Articular chondrocyte of knee joint (primary cell): Measurements from ENCODE around the gene GPRC5D. TPM values are rescaled to one million over a fixed set of nuclear protein-coding genes. Genes with fewer than 3 reads are reported as not detected.

Source experiments
- small RNA-seq: library from RNA; depleted of rRNA; stranded (forward); fragments of <200 nt; gene quantifications from one replicate; pipeline ENCODE3, GENCODE V24; 2012
- total RNA-seq: library from RNA; depleted of rRNA; stranded (reverse); fragments of >200 nt; gene quantifications from 2 replicates; pipeline ENCODE4 v1.2.3, GENCODE V29; 2012

Gene GPRC5D
- not detected in 2 replicates for total RNA-seq

DNA sequence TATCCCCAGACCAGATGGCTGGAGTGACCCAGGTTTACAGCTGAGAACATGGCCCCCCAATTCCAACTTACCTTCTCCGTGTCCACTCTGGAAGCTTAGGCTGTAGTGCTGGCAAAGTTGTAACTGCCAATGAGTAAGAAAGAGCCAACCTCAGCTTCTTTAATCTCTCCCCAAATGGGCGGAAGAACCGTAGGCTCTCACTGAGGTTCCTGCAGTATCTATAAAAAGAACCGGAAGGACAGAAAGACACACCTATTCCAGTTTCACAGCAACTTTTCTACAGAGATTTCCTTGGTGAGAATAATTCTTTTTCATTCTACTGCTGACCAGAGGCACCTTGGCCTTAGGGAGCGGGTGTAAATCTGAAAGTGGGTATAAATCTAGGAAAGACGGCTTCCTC, at the start of gene GPRC5D:
GPRC5D (minus strand) TSS at position 135 of the 400 bp plus-strand sequence. CDS start 1,786 bp downstream, outside the sequence.

DNA sequence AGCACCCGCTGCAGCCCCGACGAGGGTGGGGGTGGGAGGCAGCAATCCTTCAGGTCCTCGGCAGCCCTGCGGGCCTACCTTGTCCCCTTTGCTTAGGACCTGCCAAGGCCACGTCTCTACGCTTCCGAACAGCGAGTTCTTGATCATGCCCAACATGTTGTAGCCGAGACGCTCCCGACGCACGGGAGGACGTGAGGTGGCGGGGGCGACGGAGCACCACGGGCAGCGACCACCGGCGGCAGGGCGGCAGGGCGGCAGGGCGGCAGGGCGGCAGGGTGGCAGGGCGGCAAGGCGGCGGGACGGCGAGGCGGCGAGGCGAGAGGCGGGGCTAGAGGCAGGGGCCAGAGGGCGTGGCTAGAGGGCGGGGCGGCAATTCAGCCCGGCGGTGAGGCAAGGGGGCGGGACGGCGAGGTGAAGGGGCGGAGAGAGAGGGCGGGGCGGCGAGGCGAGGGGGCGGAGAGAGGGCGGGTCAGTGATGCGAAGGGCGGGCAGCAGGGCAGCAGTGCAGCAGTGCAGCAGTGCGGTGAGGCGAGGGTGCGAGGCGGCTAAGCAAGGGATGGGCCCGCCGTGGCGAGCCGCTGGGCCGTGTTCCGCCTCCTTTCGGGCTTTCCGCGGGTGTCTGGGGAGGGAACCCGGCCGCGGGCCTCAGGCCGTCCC, 48.1 kb upstream of the GPRC5D start, which contains the start of gene HEBP1:
HEBP1 (minus strand) TSS at position 307 of the 657 bp plus-strand sequence; CDS start at position 156, 151 bp downstream.

DNA sequence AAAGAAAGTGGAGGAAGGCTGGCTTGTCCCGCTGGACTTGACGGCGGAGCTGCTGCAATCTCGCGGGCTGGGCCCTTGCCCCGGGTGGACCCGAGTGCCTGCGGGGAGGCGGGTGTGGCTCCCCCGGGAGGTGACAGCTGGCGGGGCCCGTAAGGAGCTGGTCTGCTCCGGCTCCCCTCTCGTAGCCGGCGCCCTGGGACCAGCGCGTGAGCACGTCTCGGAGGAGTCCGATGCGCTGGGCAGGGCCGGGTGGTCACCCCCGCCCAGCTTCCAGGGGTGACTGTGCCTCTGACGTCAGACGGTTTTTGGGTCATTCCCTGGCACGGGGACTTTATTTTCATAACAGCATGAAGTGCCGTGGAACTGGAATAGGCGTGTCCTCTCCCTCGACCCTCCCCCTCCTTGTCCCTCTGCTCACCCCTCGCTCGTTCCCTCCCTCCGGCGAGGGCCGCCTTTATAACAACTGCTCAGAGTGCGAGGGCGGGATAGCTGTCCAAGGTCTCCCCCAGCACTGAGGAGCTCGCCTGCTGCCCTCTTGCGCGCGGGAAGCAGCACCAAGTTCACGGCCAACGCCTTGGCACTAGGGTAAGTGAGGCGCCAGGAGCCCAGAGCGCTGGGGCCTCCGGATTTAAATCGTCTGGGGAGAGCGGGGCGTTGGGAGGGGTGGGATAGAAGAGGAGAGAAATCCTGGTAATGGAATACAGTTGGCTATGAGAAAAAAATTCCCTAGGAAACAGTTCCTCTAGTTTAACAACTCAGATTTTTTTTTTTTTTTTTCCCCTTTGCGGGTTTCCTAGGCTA, 60.7 kb downstream of the GPRC5D start, which contains the start of gene GPRC5A:
GPRC5A (plus strand) TSS at position 483 of the 801 bp plus-strand sequence. CDS start 16,688 bp downstream, outside the sequence.

Small RNA genes within 50 kb of the gene (small RNA-seq; reads per million reads assigned to genes)
- not detected for gene RF00604

Other genes with a start within 250 kb of the GPRC5D start
- 34.9 and 39.9 TPM in 2 replicates for gene CDKN1B, start 234.8 kb downstream of the GPRC5D start, total RNA-seq
- gene APOLD1, start 166.5 kb downstream of the GPRC5D start, total RNA-seq = 7.1 and 9.0 TPM in 2 replicates
- gene DDX47, start 138.8 kb downstream of the GPRC5D start, total RNA-seq = 68.1 and 79.7 TPM in 2 replicates
- gene GPRC5A, start 60.6 kb downstream of the GPRC5D start, total RNA-seq = 28.9 and 33.8 TPM in 2 replicates
- 10.5 and 11.9 TPM in 2 replicates for gene HEBP1, start 48.1 kb upstream of the GPRC5D start, total RNA-seq
- 5.2 and 7.1 TPM in 2 replicates for gene FAM234B, start 92.2 kb upstream of the GPRC5D start, total RNA-seq
- gene GSG1, start 151.5 kb upstream of the GPRC5D start, total RNA-seq = 0.13 TPM in 1 of 2 replicates, not detected in the other
- gene EMP1, start 244.6 kb upstream of the GPRC5D start, total RNA-seq = 138 and 282 TPM in 2 replicates